MG63 (cell line): Measurements from ENCODE around the gene NFYC. TPM values are rescaled to one million over a fixed set of nuclear protein-coding genes. Genes with fewer than 3 reads are reported as not detected.

Experiments used
- DNase-seq: peaks from one replicate; pipeline ENCODE4 v3.0.0-alpha.2; 2020
- H3K27me3 ChIP-seq: fragments of 250-450 bp; sonication (Bioruptor Pico); 2 replicates; pipeline ENCODE4 v1.5.1; 2020; ENCODE audit warnings: mild to moderate bottlenecking, moderate library complexity
- H3K36me3 ChIP-seq: fragments of 250-450 bp; sonication (Bioruptor Pico); 2 replicates; pipeline ENCODE4 v1.5.1; 2020; ENCODE audit warnings: mild to moderate bottlenecking, moderate library complexity
- H3K4me3 ChIP-seq: fragments of 250-450 bp; sonication (Bioruptor Pico); 2 replicates; pipeline ENCODE4 v1.5.1; 2020; ENCODE audit warnings: mild to moderate bottlenecking, moderate library complexity
- H3K9me3 ChIP-seq: fragments of 250-450 bp; sonication (Bioruptor Pico); 2 replicates; pipeline ENCODE4 v1.5.1; 2020; ENCODE audit warnings: mild to moderate bottlenecking, moderate library complexity
- total RNA-seq: library from RNA; depleted of rRNA; stranded (reverse); fragments of >200 nt; shearing (Covaris generic); gene quantifications from 2 replicates; pipeline ENCODE4 v1.2.3, GENCODE V29; 2014; ENCODE audit warnings: low replicate concordance

Gene NFYC
- total RNA-seq, 1 experiment from 2014 or later = 16.4 TPM

DNA sequence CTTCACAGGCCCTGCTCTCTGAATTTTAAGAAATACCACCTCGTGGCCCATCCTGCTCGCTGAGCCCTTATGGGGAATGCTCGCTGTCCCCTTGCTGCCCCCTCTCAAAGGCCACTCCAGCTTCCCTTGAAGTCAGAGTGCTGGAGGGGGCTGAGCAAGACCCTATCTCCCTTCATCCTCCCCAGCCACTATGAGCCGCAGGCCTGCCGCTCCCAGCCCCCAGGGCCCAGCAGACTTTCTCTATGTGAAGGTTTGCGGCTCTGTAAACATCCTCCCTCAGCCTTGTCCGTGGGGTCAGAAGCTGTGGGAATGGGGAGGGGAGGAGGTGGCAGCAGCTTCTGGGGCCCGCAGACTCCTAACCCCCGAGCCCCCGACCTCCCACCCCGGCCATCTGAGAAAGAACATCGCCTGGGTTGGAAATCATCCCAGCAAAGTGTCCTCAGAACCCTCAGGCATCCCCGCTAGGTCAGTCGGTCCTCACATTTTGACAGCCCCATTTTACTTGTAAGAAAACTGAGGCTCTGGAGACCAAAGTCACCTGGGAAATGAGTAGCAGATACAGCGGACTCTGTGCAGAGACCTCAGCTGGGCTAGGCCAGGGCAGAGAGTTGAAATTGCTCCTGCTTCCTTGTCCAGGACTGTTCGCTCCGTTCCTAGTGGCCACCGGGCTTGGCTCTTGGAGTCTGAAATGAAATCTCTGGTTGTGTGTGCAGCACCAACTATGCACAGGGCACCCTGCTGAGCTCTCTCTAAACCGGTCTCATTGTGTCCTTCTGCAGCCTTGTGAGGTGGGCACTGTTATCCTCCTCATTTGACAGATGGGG, 96.4 kb downstream of the NFYC start:
- H3K9me3 ChIP-seq = no peaks in the 10 kb centered on the region
- H3K36me3 ChIP-seq = no peaks in the 10 kb centered on the region
- DNase-seq = no peak
- H3K27me3 ChIP-seq = no peaks in the 10 kb centered on the region
- H3K4me3 ChIP-seq = no peak overlapping the region

DNA sequence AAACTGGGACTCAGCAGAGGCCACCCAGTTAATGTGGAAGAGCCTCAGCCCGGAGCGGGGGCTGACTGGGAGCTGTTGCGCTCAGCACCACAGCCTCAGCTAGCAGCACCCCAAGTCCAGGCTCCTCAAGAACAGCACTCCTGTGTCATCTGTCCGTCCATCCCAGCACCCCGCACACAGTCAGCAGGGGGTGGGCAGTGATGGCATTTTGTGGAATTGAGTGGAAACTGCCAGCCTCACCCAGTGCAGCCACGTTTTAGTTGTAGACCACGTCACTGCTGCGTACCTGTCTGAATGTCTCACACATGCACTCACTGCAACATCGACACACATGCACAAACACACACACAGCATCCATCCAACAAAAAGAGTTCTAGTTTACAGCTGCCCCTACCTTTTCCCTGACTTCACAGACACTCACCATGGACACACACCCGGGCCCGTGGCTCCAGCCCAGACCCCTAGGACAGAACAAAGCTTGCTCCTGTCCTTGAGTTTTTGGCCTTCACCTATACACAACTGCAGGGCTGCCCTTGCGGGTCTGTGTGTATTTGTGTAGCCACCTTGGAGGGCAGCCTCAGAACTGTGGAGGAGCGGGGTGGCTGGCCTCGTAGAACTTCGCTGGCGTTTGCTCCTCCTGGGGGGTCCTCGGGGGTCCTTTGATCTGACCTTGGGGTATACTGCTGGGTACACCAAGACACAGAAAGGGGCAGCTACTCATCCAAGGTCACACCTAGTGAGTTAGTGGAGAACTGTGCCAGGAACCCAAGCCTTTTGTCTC, 97.2 kb downstream of the NFYC start:
- no peaks in the 10 kb centered on the region for H3K27me3 ChIP-seq
- no peak overlapping the region for H3K4me3 ChIP-seq
- no peaks in the 10 kb centered on the region for H3K9me3 ChIP-seq
- no peaks in the 10 kb centered on the region for H3K36me3 ChIP-seq
- no peak for DNase-seq

DNA sequence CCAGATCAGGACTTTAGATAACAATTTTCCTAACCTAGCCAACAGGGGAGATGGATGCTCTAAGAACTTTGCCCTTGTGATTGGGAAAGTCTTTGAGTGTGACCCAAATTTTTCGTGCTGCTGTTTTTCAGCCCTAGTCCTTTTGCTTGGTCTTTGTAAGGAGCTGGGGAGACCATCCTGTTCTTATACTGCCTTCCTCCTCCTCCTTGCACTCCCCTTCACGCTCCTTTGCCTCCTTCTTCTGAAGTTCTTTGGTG, 97.8 kb downstream of the NFYC start:
- Histone ChIP-seq H3K36me3 (no peaks in the 10 kb centered on the region), H3K9me3 (no peaks in the 10 kb centered on the region), H3K27me3 (no peaks in the 10 kb centered on the region), H3K4me3 (no peak overlapping the region)
- DNase-seq = no peak

- no peaks in the 10 kb centered on the region for H3K9me3 ChIP-seq
- H3K36me3 ChIP-seq = no peaks in the 10 kb centered on the region
- no peak overlapping the region for H3K4me3 ChIP-seq
- DNase-seq = no peak
- no peaks in the 10 kb centered on the region for H3K27me3 ChIP-seq
Observed at GRCh38 chr1:40789661-40790430, 98.3 kb downstream of the NFYC start.

DNA sequence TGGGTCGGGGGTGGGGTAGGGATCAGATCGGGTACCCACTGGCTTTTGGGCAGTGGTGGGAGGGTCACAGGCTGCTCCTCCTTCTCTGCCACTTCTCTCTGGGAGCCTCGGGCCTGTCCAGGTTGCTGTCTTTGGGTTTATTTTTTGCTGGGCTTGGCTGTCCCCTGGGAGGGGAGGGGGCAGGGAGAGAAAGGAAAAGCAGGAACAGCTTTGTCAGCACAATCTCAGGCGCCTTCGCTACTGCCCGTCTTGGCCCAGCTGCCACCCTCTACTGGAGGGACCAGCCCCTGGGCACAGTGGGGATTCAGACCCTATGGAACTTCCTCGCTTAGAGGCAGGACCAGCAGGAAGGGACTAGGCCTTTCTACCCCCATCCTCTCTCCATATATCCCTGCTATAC, 100.5 kb downstream of the NFYC start:
- H3K36me3 ChIP-seq = no peaks in the 10 kb centered on the region
- no peak overlapping the region for H3K4me3 ChIP-seq
- H3K9me3 ChIP-seq = no peaks in the 10 kb centered on the region
- no peak for DNase-seq
- H3K27me3 ChIP-seq = no peaks in the 10 kb centered on the region

DNA sequence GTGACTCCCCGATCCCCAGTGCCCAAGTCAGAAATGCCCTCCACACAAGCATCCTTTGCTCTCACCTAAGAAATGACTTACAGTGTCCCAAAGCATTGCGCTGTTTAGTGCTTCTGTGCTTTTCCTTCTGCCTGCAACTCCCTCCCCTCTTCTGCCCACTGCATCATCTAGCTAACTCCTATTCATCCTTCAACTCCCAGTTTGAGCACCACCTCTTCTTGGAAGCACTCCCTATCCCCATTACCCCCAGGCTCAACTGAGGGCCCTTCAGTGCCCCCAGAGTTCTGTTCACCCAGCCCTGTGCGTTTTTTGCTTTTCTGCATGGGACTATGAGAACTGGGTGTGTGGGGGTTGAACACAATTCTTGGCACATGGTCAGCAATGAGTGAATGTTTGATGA, 102.1 kb downstream of the NFYC start:
- DNase-seq = no peak
- Histone ChIP-seq H3K27me3 (no peaks in the 10 kb centered on the region), H3K36me3 (no peaks in the 10 kb centered on the region), H3K4me3 (no peak overlapping the region), H3K9me3 (no peaks in the 10 kb centered on the region)

- H3K36me3 ChIP-seq = no peaks in the 10 kb centered on the region
- H3K4me3 ChIP-seq = no peak overlapping the region
- no peaks in the 10 kb centered on the region for H3K27me3 ChIP-seq
- no peaks in the 10 kb centered on the region for H3K9me3 ChIP-seq
- no peak for DNase-seq
Observed at GRCh38 chr1:40794048-40794447, 102.5 kb downstream of the NFYC start.

GRCh38 chr1:40794974-40795715, 103.6 kb downstream of the NFYC start:
- Histone ChIP-seq H3K27me3 (no peaks in the 10 kb centered on the region), H3K4me3 (no peak overlapping the region), H3K36me3 (no peaks in the 10 kb centered on the region), H3K9me3 (no peaks in the 10 kb centered on the region)
- DNase-seq = no peak

DNA sequence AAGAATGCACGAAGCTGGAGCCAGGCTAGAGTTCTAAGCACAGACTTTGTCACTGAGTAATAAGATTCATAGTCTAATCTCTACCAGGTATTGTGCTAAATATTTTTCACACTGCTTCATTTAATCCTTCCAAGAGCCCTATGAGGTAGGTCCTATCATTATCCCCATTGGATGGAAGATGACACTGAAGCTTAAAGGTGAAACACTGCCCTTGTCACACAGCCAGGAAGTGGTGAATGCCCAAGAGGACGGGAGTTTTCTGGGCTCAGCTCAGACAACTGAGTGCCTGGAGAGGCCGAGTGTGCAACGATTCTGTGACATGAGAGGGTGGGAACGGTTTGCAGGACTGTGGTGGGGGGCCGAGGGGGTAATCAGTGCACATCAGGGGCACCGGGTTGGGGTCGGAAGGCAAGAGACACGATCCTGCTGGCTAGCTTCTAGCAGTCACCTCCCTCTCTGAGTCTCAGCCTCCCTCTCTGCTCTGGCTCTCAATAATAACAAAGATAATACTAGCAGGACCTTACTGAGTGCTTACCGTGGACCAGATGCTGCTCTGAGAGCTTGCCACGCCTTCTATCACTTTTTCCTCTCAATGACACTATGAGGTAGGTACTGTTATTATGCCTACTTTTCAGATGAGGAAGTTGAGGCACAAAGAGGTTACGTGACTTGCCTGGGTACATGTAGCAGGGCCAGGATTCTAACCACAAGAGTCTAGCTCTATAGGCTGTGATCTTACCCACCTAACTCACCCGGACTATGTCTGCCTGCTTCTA, 104.5 kb downstream of the NFYC start:
- DNase-seq = no peak
- Histone ChIP-seq H3K4me3 (no peak overlapping the region), H3K36me3 (no peaks in the 10 kb centered on the region), H3K9me3 (no peaks in the 10 kb centered on the region), H3K27me3 (no peaks in the 10 kb centered on the region)

- no peaks in the 10 kb centered on the region for H3K36me3 ChIP-seq
- H3K4me3 ChIP-seq = no peak overlapping the region
- H3K9me3 ChIP-seq = no peaks in the 10 kb centered on the region
- peak; percentile 63 for DNase-seq
- H3K27me3 ChIP-seq = no peaks in the 10 kb centered on the region
Observed at GRCh38 chr1:40796939-40797667, 105.6 kb downstream of the NFYC start.

- no peak overlapping the region for H3K4me3 ChIP-seq
- H3K36me3 ChIP-seq = no peaks in the 10 kb centered on the region
- no peaks in the 10 kb centered on the region for H3K9me3 ChIP-seq
- H3K27me3 ChIP-seq = no peaks in the 10 kb centered on the region
- DNase-seq = no peak
Observed at GRCh38 chr1:40797668-40798010, 106.1 kb downstream of the NFYC start.

DNA sequence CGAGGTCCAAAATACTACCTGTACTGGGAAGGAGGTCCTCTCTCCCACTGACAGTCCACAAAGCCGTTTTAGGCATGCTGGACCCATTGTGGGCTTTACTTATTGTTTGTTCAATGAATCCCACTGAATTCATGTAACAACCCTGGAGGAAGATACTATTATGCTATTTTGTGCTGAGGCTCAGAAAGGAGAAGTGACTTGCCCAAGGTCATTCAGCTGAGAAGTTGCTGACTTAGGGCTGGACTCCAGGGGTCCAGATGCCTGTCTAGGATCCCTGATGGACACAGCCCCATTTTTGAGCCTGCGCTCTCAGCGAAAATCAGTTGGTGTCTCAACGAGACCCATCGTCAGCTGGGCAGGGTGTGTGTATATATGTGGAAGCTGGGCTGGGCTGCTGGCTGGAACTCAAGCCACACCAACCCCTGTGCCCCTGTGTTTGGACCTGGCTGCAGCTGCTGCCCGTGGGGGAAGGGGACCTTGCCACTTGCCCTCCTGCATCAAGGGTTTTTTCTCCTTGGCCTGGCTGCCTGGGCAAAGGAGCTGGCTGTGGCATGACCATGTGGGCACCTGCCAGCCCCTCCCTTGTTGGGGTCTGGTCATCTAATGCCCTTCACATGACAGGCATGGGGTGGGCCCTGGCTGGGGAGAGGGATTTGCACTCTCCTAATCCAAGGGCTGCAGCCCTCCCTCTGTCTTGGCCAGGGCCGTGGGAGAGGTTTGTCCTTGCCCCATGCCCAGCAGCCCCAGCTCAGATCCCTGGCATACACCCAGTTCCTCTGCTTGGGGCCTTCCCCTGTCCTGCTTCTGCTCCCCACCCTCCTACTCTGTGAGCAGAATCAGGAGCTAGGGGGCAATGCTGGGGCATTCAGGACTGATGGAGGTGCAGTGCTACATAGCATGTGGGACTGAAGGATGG, 107.1 kb downstream of the NFYC start:
- Histone ChIP-seq H3K27me3 (no peaks in the 10 kb centered on the region), H3K4me3 (no peak overlapping the region), H3K36me3 (no peaks in the 10 kb centered on the region), H3K9me3 (no peaks in the 10 kb centered on the region)
- no peak for DNase-seq

GRCh38 chr1:40799351-40799867, 107.9 kb downstream of the NFYC start:
- H3K4me3 ChIP-seq = no peak overlapping the region
- no peaks in the 10 kb centered on the region for H3K36me3 ChIP-seq
- DNase-seq = peak; percentile 51
- H3K9me3 ChIP-seq = no peaks in the 10 kb centered on the region
- H3K27me3 ChIP-seq = no peaks in the 10 kb centered on the region

DNA sequence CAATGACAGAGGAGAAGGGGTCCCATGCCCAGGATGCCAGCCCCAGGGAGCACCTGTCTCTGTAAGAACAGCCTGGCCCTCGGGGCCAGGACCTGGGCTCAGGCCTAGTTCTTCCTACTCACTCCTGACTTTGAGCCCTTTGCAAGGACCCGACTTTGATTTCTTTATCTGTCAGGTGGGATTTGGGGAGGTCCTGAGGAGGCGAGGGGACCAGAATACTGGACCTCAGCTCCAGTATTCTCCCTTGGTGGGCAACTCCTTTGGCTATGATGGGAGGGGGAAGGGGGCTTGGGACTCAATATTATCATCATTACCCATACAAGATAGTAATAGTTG, 110.2 kb downstream of the NFYC start:
- no peak for DNase-seq
- Histone ChIP-seq H3K9me3 (no peaks in the 10 kb centered on the region), H3K27me3 (no peaks in the 10 kb centered on the region), H3K36me3 (no peaks in the 10 kb centered on the region), H3K4me3 (peak overlapping the region; percentile 33)
